Uterus (tissue), 4 donors: Measurements from ENCODE around the gene MEX3D. TPM values are rescaled to one million over a fixed set of nuclear protein-coding genes. Genes with fewer than 3 reads are reported as not detected.

Experiments used
- DNase-seq, 2 donors: peaks; one replicate each; pipeline ENCODE4 v3.0.0-alpha.2; 2019 to 2020
- H3K27ac ChIP-seq, 2 donors: fragments of 200-600 bp; sonication (generic); 1 replicate in 1 of 2; 2 replicates in 1 of 2; pipeline ENCODE4 v1.5.1; 2016 to 2018
- H3K27me3 ChIP-seq, 2 donors: fragments of 200-600 bp; sonication (generic); one replicate each; pipeline ENCODE4 v1.5.1; 2018 to 2019; ENCODE audit warnings: control low read depth in 1 of 2
- H3K36me3 ChIP-seq, 2 donors: fragments of 200-600 bp; sonication (generic); one replicate each; pipeline ENCODE4 v1.5.1; 2019; ENCODE audit warnings: control low read depth in 1 of 2
- H3K4me1 ChIP-seq, 2 donors: fragments of 200-600 bp; sonication (generic); one replicate each; pipeline ENCODE4 v1.5.1; 2018 to 2019; ENCODE audit warnings: control low read depth in 1 of 2
- H3K4me3 ChIP-seq, 2 donors: fragments of 200-600 bp; sonication (generic); 1 replicate in 1 of 2; 2 replicates in 1 of 2; pipeline ENCODE4 v1.5.1; 2018 to 2019; ENCODE audit warnings: mild to moderate bottlenecking in 1 of 2
- H3K9me3 ChIP-seq, 2 donors: fragments of 200-600 bp; sonication (generic); one replicate each; pipeline ENCODE4 v1.5.1; 2019; ENCODE audit warnings: control low read depth in 1 of 2
- POLR2A ChIP-seq, 2 donors: fragments of 450-650 bp; IDR thresholded peaks; one replicate each; pipeline ENCODE4 v1.6.1; 2016; ENCODE audit warnings: antibody characterized with exemption in 2 of 2, mild to moderate bottlenecking in 1 of 2, moderate library complexity in 1 of 2
- intact Hi-C: fragments of 100-400 bp; cut with DNase I; formaldehyde crosslinking; loops from one replicate; pipeline ENCODE4 v1.15.1; 2023; ENCODE audit warnings: low total_unique reads
- total RNA-seq, 4 donors: library from RNA; depleted of rRNA in 3 of 4; stranded (reverse); fragments of >200 nt in 3 of 4; gene quantifications; one replicate each; pipeline versions ENCODE4 v1.1.0 to v1.2.4, GENCODE V29; 2014 to 2023
- TF ChIP-seq, protein P1 (sequence below), 4 experiments: fragments of 200-600 bp in 2 of 4; fragments of 450-650 bp in 2 of 4; sonication (generic) in 2 of 4; IDR thresholded peaks; one replicate each; pipeline ENCODE4 v1.5.1; 2016 to 2019; ENCODE audit warnings: antibody characterized with exemption in 4 of 4, mild to moderate bottlenecking in 2 of 4, moderate library complexity in 1 of 4
- donor health status: DM: yes; HTN: yes; CAD: no.

The MEX3D gene
- total RNA-seq, 4 donors from 2014 or later = 4.4 to 34.8 (median 23.2) TPM

DNA sequence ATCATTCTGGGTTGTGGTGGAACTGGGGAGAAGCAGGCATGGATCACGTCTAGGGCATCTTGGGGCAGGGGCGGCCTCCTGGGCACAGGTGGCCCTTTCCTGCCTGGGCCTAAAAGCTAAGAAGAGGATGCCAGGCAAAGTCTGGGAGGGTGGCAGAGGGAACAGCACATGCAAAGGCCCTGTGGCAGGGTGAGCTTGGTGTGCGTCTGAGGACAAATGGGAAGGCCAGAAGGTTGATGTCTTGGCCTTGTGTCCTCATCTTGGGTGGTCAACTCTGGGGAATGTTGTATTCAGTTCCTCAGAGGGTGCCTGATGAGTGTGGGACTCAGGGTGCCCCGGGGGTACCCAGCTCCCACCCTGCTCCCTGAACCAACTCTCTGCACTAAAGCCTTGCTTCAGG, 49.7 kb downstream of the MEX3D start:
- H3K4me1 ChIP-seq = peaks cover 0 to 9% of the 10 kb centered on the region in 2 donors
- no peak for DNase-seq
- no peaks in the 10 kb centered on the region for H3K27me3 ChIP-seq
- H3K36me3 ChIP-seq = no peaks in the 10 kb centered on the region
- TF ChIP-seq, protein P1, sequence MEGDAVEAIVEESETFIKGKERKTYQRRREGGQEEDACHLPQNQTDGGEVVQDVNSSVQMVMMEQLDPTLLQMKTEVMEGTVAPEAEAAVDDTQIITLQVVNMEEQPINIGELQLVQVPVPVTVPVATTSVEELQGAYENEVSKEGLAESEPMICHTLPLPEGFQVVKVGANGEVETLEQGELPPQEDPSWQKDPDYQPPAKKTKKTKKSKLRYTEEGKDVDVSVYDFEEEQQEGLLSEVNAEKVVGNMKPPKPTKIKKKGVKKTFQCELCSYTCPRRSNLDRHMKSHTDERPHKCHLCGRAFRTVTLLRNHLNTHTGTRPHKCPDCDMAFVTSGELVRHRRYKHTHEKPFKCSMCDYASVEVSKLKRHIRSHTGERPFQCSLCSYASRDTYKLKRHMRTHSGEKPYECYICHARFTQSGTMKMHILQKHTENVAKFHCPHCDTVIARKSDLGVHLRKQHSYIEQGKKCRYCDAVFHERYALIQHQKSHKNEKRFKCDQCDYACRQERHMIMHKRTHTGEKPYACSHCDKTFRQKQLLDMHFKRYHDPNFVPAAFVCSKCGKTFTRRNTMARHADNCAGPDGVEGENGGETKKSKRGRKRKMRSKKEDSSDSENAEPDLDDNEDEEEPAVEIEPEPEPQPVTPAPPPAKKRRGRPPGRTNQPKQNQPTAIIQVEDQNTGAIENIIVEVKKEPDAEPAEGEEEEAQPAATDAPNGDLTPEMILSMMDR (IDR thresholded peaks at IDR 0.05) = no peak
- TF ChIP-seq POLR2A (IDR thresholded peaks at IDR 0.05) = no peak
- H3K9me3 ChIP-seq = no peaks in the 10 kb centered on the region
- no peak overlapping the region for H3K27ac ChIP-seq
- H3K4me3 ChIP-seq = no peak overlapping the region
- intact Hi-C loops = no loop called here

DNA sequence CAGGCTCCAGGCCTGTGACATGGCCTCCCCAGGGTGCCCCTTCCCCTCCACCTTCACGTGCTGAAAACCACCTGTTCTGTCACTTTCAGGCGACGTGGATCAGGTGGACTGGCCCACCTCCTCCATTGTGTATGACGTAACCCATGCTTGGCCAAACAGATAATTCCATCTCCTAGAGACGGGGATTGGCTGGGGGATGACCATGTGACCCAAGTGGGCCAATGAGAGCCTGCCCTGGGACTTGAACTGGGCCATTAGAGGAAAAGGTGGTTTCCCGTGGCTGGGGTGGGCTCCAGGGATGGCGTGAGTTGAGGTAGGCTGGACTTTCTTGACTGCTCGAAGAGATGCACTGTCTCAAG, 51.8 kb downstream of the MEX3D start:
- intact Hi-C loops = no loop called here
- Histone ChIP-seq H3K36me3 (no peaks in the 10 kb centered on the region), H3K27me3 (no peaks in the 10 kb centered on the region), H3K4me1 (peaks cover 0 to under 1% of the 10 kb centered on the region in 2 donors), H3K9me3 (no peaks in the 10 kb centered on the region), H3K4me3 (no peak overlapping the region), H3K27ac (no peak overlapping the region)
- TF ChIP-seq, protein P1 (IDR thresholded peaks at IDR 0.05) = no peak
- no peak for TF ChIP-seq POLR2A (IDR thresholded peaks at IDR 0.05)
- no peak for DNase-seq

DNA sequence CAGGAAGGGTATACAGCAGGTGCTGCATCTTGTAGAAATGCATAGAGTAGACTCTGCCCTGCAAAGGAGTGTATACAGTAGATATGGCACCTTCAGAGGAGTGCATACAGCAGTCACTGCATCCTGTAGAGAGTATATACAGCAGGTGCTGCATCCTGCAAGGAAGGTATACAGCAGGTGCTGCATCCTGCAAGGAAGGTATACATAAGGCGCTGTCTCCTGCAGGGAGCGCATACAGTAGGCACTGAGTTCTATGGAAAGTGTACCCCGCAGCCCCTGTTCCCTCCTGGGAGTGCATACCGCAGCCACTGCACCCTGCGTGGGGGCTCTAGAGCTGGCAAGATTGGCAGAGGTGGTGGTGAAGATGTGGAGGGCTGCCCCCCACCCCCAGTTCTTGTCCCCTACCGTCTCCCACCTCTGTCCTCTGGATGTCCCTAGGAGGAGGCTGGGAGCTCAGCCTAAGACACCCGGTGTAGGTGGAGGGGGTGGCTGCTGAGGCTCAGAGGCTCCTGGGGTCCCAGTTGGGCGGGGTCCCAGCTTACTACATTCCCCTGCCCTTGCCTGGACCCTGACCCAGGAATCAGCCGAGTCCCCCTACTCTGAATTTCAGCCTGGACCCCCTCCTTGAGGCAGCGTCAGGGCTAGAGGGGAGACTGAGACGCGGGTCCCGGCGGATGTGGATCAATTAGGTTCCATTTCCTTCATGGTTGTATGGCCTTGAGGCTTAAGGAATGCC, 53.0 kb downstream of the MEX3D start:
- H3K4me3 ChIP-seq = no peak overlapping the region
- no peak overlapping the region for H3K27ac ChIP-seq
- H3K4me1 ChIP-seq = no peaks in the 10 kb centered on the region
- H3K36me3 ChIP-seq = no peaks in the 10 kb centered on the region
- no peak for TF ChIP-seq POLR2A (IDR thresholded peaks at IDR 0.05)
- TF ChIP-seq, protein P1 (IDR thresholded peaks at IDR 0.05) = no peak
- intact Hi-C loops = no loop called here
- no peak for DNase-seq
- no peaks in the 10 kb centered on the region for H3K9me3 ChIP-seq
- H3K27me3 ChIP-seq = no peaks in the 10 kb centered on the region

DNA sequence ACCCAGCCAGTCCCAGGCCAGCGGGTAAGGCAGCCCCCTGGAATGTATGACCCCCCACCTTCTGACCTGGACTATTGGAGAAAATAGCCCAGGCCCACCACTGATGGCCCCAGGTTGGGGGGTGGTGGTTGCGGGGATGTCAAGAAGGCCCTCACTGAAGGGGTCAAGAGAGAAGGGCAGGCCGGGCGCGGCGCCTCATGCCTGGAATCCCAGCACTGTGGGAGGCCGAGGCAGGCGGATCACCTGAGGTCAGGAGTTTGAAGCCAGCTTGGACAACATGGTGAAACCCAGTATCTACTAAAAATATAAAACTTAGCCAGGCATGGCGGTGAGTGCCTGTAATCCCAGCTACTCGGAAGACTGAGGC, 53.8 kb downstream of the MEX3D start:
- H3K4me3 ChIP-seq = no peak overlapping the region
- TF ChIP-seq, protein P1 (IDR thresholded peaks at IDR 0.05) = no peak
- no peak for TF ChIP-seq POLR2A (IDR thresholded peaks at IDR 0.05)
- H3K27me3 ChIP-seq = no peaks in the 10 kb centered on the region
- no peak for DNase-seq
- no peaks in the 10 kb centered on the region for H3K9me3 ChIP-seq
- no peaks in the 10 kb centered on the region for H3K36me3 ChIP-seq
- intact Hi-C loops = no loop called here
- H3K4me1 ChIP-seq = no peaks in the 10 kb centered on the region
- H3K27ac ChIP-seq = peak overlapping the region in 1 of 2 donors; percentile 91

DNA sequence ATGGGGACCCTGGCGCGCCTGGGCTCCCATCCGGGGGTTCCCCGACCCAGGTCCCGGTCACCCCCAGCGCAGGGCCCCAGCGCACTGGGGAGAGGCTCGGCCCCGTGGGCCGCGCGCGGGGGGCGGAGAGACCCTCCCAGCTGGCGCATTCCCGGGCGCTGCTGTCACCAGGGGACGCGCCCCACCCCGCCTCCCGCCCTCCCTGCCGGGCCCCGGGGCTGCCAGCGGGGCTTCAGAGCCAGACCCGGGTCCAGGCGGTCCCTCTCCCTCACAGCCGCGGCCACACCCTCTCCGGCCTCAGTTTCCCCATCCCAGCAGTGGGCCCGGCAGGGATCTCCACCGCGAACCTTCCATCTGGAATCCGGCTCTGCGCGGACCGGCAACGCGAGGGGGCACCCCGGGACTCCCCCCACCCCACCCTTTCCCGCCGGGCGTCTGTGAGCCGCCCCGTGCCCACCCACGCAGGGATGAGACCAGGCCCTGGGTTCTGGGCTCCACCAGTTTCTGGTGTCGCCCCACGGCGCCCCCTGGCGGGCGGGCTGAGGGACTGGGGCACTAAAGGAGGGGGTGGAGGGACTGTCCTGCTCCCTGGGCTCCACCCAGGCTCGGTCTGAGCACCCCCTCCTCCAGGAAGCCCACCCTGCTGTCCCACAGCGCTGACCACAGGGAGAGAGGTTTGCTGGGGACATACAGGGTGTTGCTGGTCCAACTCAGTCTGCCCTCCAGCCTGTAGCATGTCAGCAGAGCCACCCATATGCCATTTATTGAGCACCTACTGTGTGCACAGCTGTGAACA, 54.4 kb downstream of the MEX3D start:
- intact Hi-C loops = no loop called here
- peak; percentile 42 to 58 for DNase-seq
- no peaks in the 10 kb centered on the region for H3K27me3 ChIP-seq
- no peaks in the 10 kb centered on the region for H3K9me3 ChIP-seq
- no peak for TF ChIP-seq POLR2A (IDR thresholded peaks at IDR 0.05)
- TF ChIP-seq, protein P1 (IDR thresholded peaks at IDR 0.05) = peak; percentile 36 to 50 (median 38)
- peak overlapping the region; percentile 52 to 53 for H3K4me3 ChIP-seq
- H3K36me3 ChIP-seq = no peaks in the 10 kb centered on the region
- peak overlapping the region; percentile 91 for H3K27ac ChIP-seq
- H3K4me1 ChIP-seq = no peaks in the 10 kb centered on the region
